Measurements from ENCODE around the gene ATP2B2. TPM values are rescaled to one million over a fixed set of nuclear protein-coding genes. Genes with fewer than 3 reads are reported as not detected.

The ATP2B2 gene
- total and polyA plus RNA-seq, 2 of the 8 experiments (the other 6 are each of a cell fraction or from before 2014, with no cell fraction given), result 0.14 to 1.2 TPM

DNA sequence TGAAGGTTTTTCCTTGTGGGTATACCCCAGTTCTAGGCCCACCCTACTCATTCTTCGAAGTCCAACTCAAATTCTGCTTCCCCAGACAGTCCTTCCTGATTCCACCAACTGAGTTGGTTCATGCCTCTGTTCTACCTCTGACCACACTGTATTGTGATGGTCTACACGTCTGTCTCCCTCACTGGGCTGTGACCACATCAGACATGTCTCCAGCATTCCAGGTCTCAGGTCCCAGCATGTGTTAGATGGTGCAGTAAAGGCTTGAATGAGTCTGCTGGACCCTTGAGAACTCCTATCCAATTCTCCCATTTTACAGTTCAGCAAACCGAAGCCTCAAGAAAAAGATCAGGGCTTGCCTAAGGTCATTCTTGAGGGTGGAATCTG is 2.8 kb upstream of the ATP2B2 start:
- Histone ChIP-seq H3K23ac (ENCODE audit: insufficient read length) (no peak overlapping the region), H3K4me2 (ENCODE audit: insufficient read depth in 1 of 2, low read depth in 2 of 2, low read length in 2 of 2) (no peak overlapping the region), H3K23me2 (ENCODE audit: low read depth, low read length) (peaks cover 5% of the 10 kb centered on the region; the same call in 1 of the 2 replicates), H3K27ac (ENCODE audit: low read depth, low read length) (no peak overlapping the region), H3K4ac (replicated peaks; ENCODE audit: insufficient read length, low read depth, low read length) (no peak overlapping the region), H3K14ac (ENCODE audit: insufficient read length) (no peak overlapping the region), H2AFZ (ENCODE audit: low read length) (no peak overlapping the region), H3K18ac (ENCODE audit: extremely low read depth, low read length) (no peak overlapping the region), H4K20me1 (replicated peaks in 1 of 2; ENCODE audit: control insufficient read depth in 1 of 2, insufficient read depth in 2 of 2, low read length in 2 of 2) (no peaks in the 10 kb centered on the region), H3K9me3 (ENCODE audit: insufficient read depth in 2 of 2, low read depth in 1 of 2, low read length in 1 of 2) (no peaks in the 10 kb centered on the region), H4K8ac (ENCODE audit: extremely low read depth, insufficient read depth, low read length) (no peak overlapping the region), H3K9ac (replicated peaks in 1 of 4; ENCODE audit: extremely low read depth in 1 of 4, low read depth in 3 of 4, low read length in 3 of 4) (no peak overlapping the region), H2AK5ac (ENCODE audit: low read depth, low read length) (no peak overlapping the region), H3K4me1 (replicated peaks in 1 of 4; ENCODE audit: control insufficient read depth in 3 of 4, insufficient read depth in 4 of 4, low read length in 3 of 4) (peaks cover 4 to 9% (median 5%) of the 10 kb centered on the region in 4 experiments), H2BK120ac (replicated peaks; ENCODE audit: low read depth, low read length) (no peak overlapping the region), H3K79me1 (ENCODE audit: low read depth, low read length) (no peaks in the 10 kb centered on the region), H2BK5ac (ENCODE audit: low read depth, low read length) (no peak overlapping the region), H3K36me3 (ENCODE audit: control insufficient read depth in 2 of 4, insufficient read depth in 4 of 4, low read length in 3 of 4) (no peaks in the 10 kb centered on the region), H2BK12ac (ENCODE audit: low read depth, low read length) (no peak overlapping the region), H3K79me2 (ENCODE audit: control insufficient read depth in 1 of 2, insufficient read depth in 2 of 2, low read length in 2 of 2) (no peaks in the 10 kb centered on the region), H3K4me3 (ENCODE audit: extremely low read depth in 1 of 4, insufficient read depth in 2 of 4, low read depth in 3 of 4, low read length in 4 of 4) (no peak overlapping the region), H4K91ac (replicated peaks; ENCODE audit: insufficient read length, low read length) (no peak overlapping the region), H2BK15ac (ENCODE audit: low read length) (no peak overlapping the region), H2BK20ac (ENCODE audit: low read length) (no peak overlapping the region), H3K56ac (replicated peaks; ENCODE audit: insufficient read length, low read depth, low read length) (no peak overlapping the region), H3K27me3 (replicated peaks in 1 of 4; ENCODE audit: control insufficient read depth in 3 of 4, extremely low read depth in 1 of 4, insufficient read depth in 3 of 4, low read length in 3 of 4) (peaks cover 0 to 12% (median 10%) of the 10 kb centered on the region in 4 experiments; a peak in 5 of 7 replicates), H4K5ac (ENCODE audit: insufficient read length, low read depth, low read length) (no peak overlapping the region)
- DNase-seq (ENCODE audit: low read depth in 1 of 2, low spot score in 2 of 2) (no peak), FAIRE-seq (no peak)
- 81% methylated on average over 3 of the region's 3 CpGs; no CpG with 5 or more reads in 1 of the 2 experiments for WGBS, 2 experiments (ENCODE audit: extremely low coverage in 1 of 2, insufficient coverage in 1 of 2, insufficient read length in 1 of 2, insufficient replicate concordance in 2 of 2, low coverage in 1 of 2, low lambda C conversion rate in 2 of 2, missing lambda C conversion rate in 1 of 2)
- ChIA-PET CTCF (ENCODE audit: partially characterized antibody) (no interaction called here), POLR2A (ENCODE audit: partially characterized antibody) (no interaction called here)
- no peak for TF ChIP-seq RNF2 (IDR thresholded peaks at IDR 0.05; ENCODE audit: borderline replicate concordance, low read depth, low read length, missing control alignments, poor library complexity, severe bottlenecking)
- TF ChIP-seq TBP (IDR thresholded peaks at IDR 0.05; ENCODE audit: low read depth, low read length), result no peak
- no peak for TF ChIP-seq USF2 (IDR thresholded peaks at IDR 0.05; ENCODE audit: low read length)
- TF ChIP-seq ATF3 (IDR thresholded peaks at IDR 0.05; ENCODE audit: insufficient read depth, low read depth, low read length), result no peak
- TF ChIP-seq BCL11A (IDR thresholded peaks at IDR 0.05; ENCODE audit: low read depth in 2 of 2, low read length in 2 of 2), result no peak
- TF ChIP-seq NANOG (IDR thresholded peaks at IDR 0.05; ENCODE audit: insufficient read depth, low read depth, low read length, poor library complexity, severe bottlenecking), result no peak
- no peak for TF ChIP-seq ZNF274 (IDR thresholded peaks at IDR 0.05; ENCODE audit: borderline replicate concordance, extremely low read depth, low read length)
- no peak for TF ChIP-seq HDAC6 (IDR thresholded peaks at IDR 0.05; ENCODE audit: low read depth, low read length)
- TF ChIP-seq CHD1 (IDR thresholded peaks at IDR 0.05; ENCODE audit: low read depth, low read length), result no peak
- no peak for TF ChIP-seq POLR2A (IDR thresholded peaks at IDR 0.05; ENCODE audit: control extremely low read depth in 1 of 2, low read depth in 2 of 2, low read length in 2 of 2)
- no peak for TF ChIP-seq FOSL1 (IDR thresholded peaks at IDR 0.05; ENCODE audit: insufficient read depth, low read depth, low read length)
- TF ChIP-seq GTF2F1 (IDR thresholded peaks at IDR 0.05; ENCODE audit: borderline replicate concordance, low read depth, low read length), result no peak
- no peak for TF ChIP-seq TAF7 (optimal IDR thresholded peaks at IDR 0.05; ENCODE audit: borderline replicate concordance, low read depth, low read length)

Data from H1 (cell line).